Measurements from ENCODE around the gene TPST2.

- TF ChIP-seq TARDBP (IDR thresholded peaks at IDR 0.05), result no peak
- TF ChIP-seq ARNT (IDR thresholded peaks at IDR 0.05), result no peak
- no peak for TF ChIP-seq SUZ12 (IDR thresholded peaks at IDR 0.05)
- no peak for TF ChIP-seq HDGF (IDR thresholded peaks at IDR 0.05; ENCODE audit: borderline replicate concordance)
- TF ChIP-seq BHLHE40 (IDR thresholded peaks at IDR 0.05; ENCODE audit: borderline replicate concordance), result no peak
- no peak for TF ChIP-seq ZNF384 (IDR thresholded peaks at IDR 0.05)
- no peak for TF ChIP-seq SP1 (IDR thresholded peaks at IDR 0.05)
- TF ChIP-seq FOXK2 (IDR thresholded peaks at IDR 0.05), result no peak
These were observed 20.4 kb upstream of the TPST2 start for GRCh38 chr22:26610072-26610958.
